Measurements from ENCODE around the gene PRR13. TPM values are rescaled to one million over a fixed set of nuclear protein-coding genes. Genes with fewer than 3 reads are reported as not detected.
A peak's percentile ranks its signal among the peaks of the same experiment; 100 is the strongest.

PRR13 gene
- total RNA-seq, 4 donors from 2014 or later, result 175 to 307 (median 261) TPM

- H3K27me3 ChIP-seq, result no peaks in the 10 kb centered on the region
- in situ Hi-C loops (cut with MboI; ENCODE audit: low pct_ligation_motif_present in 1 of 4, low pct_unique_long_range_greater_than_20kb in 1 of 4, low sequenced_read_pairs in 3 of 4), result no loop called here
- H3K4me3 ChIP-seq, result peak overlapping the region; percentile 39 to 67 (median 50)
- DNase-seq, result peak; percentile 93
- intact Hi-C loops (cut with DNase I; ENCODE audit: low total_unique reads), result no loop called here
- peak overlapping the region; percentile 75 to 90 (median 86) for H3K27ac ChIP-seq
- TF ChIP-seq POLR2AphosphoS5 (IDR thresholded peaks at IDR 0.05) (peak; percentile 48 to 80 (median 80)), POLR2A (IDR thresholded peaks at IDR 0.05) (peak; percentile 89), CTCF (IDR thresholded peaks at IDR 0.05) (peak in 1 of 5 experiments; percentile 12), EP300 (IDR thresholded peaks at IDR 0.05; ENCODE audit: low read depth) (no peak)
- H3K36me3 ChIP-seq, result no peaks in the 10 kb centered on the region
- peaks cover 14 to 39% (median 22%) of the 10 kb centered on the region in 4 donors for H3K4me1 ChIP-seq
- no peaks in the 10 kb centered on the region for H3K9me3 ChIP-seq
- 1 to 3% methylated on average over 5 to 32 of the region's 52 CpGs for WGBS, 2 donors (ENCODE audit: low coverage in 1 of 2)
Observed at GRCh38 chr12:53492830-53493609, 51.5 kb downstream of the PRR13 start.

DNA sequence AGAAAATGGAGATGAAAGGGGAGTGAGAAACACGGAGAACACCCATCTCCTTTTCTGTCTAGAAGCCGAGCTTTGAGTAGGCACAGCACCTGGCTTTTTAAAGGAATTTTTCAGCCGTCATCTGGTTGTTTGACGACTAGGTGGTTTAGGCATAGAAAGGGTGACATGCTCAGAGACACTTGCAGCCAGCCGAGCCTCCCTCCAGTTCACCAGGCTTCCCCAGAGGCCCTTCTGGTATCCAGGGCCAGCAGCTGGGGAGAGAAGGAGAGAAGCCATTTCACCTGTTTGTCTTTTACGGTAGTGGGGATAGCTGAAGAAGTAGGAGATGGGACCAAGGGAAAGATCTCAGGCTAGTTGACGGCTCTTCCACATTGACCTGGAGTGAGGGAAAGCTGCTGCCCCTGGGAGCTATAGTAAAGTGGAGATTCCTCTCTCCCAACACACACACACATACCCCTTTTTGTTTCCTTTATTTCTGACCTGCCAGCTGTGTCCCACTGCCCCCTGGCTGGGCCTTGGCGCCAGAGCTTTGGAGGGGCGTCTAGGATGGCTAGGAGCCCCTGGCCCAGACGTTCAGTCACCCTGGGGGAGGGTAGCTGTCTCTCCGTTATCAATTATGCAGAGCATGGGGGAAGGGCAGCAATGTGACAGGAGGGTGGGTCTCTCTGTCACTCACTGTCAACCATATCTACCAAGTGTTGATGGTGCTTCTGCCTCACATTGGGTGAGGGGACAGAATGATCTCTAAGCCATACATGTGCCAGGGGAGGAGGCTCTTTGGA, 52.3 kb downstream of the PRR13 start:
- Histone ChIP-seq H3K9me3 (no peaks in the 10 kb centered on the region), H3K4me1 (peaks cover 14 to 47% (median 22%) of the 10 kb centered on the region in 4 donors), H3K27ac (peak overlapping the region; percentile 75 to 90 (median 86)), H3K4me3 (peak overlapping the region in 3 of 4 donors; percentile 39 to 67 (median 54)), H3K27me3 (no peaks in the 10 kb centered on the region), H3K36me3 (no peaks in the 10 kb centered on the region)
- TF ChIP-seq CTCF (IDR thresholded peaks at IDR 0.05) (no peak), POLR2A (IDR thresholded peaks at IDR 0.05) (no peak), EP300 (IDR thresholded peaks at IDR 0.05; ENCODE audit: low read depth) (no peak), POLR2AphosphoS5 (IDR thresholded peaks at IDR 0.05) (no peak)
- no peak for DNase-seq
- intact Hi-C loops (cut with DNase I; ENCODE audit: low total_unique reads), result no loop called here
- 25 to 41% methylated on average over 6 to 11 of the region's 11 CpGs for WGBS, 2 donors (ENCODE audit: low coverage in 1 of 2)
- in situ Hi-C loops (cut with MboI; ENCODE audit: low pct_ligation_motif_present in 1 of 4, low pct_unique_long_range_greater_than_20kb in 1 of 4, low sequenced_read_pairs in 3 of 4), result no loop called here

Other genes with a start within 250 kb of the PRR13 start
- gene ITGB7, start 234.5 kb upstream of the PRR13 start, total RNA-seq, result 1 to 10 TPM in 3 of 4 donors, under 1 TPM in 1; 0.60 to 8.3 (median 2.9) TPM
- 10 to 100 TPM in 1 of 4 donors, 1 to 10 TPM in 2, not detected in 1; 2.6 to 15.4 (median 7.6) TPM for gene RARG, start 209.5 kb upstream of the PRR13 start, total RNA-seq
- gene ESPL1, start 173.4 kb upstream of the PRR13 start, total RNA-seq, result 10 to 100 TPM in 3 of 4 donors, 1 to 10 TPM in 1; 6.5 to 31.8 (median 18.8) TPM
- 100 to 1,000 TPM; 244 to 451 (median 381) TPM for gene PFDN5, start 146.2 kb upstream of the PRR13 start, total RNA-seq
- 10 to 100 TPM; 12.7 to 37.0 (median 24.3) TPM for gene MYG1, start 142.0 kb upstream of the PRR13 start, total RNA-seq
- gene AAAS, start 120.1 kb upstream of the PRR13 start, total RNA-seq, result 10 to 100 TPM; 31.8 to 51.6 (median 39.9) TPM
- gene SP7, start 105.4 kb upstream of the PRR13 start, total RNA-seq, result not detected
- gene SP1, start 61.6 kb upstream of the PRR13 start, total RNA-seq, result 10 to 100 TPM; 32.6 to 80.1 (median 67.1) TPM
- gene AMHR2, start 17.9 kb upstream of the PRR13 start, total RNA-seq, result under 1 TPM in 1 of 4 donors, not detected in 3; 0.27 TPM
- 100 to 1,000 TPM; 340 to 492 (median 432) TPM for gene PCBP2, start 10.4 kb downstream of the PRR13 start, total RNA-seq
- gene MAP3K12, start 57.7 kb downstream of the PRR13 start, total RNA-seq, result 10 to 100 TPM in 2 of 4 donors, 1 to 10 TPM in 2; 6.8 to 20.9 (median 10.3) TPM
- 10 to 100 TPM; 22.4 to 37.0 (median 34.1) TPM for gene TARBP2, start 59.5 kb downstream of the PRR13 start, total RNA-seq
- gene NPFF, start 65.8 kb downstream of the PRR13 start, total RNA-seq, result not detected
- 10 to 100 TPM; 14.2 to 29.7 (median 26.8) TPM for gene ATF7, start 184.6 kb downstream of the PRR13 start, total RNA-seq
- gene ATP5MC2, start 234.3 kb downstream of the PRR13 start, total RNA-seq, result 100 to 1,000 TPM; 248 to 394 (median 337) TPM

All from transverse colon (tissue), 4 donors.